HepG2 (cell line): ENCODE data around the gene CFAP99. TPM values are rescaled to one million over a fixed set of nuclear protein-coding genes. Genes with fewer than 3 reads are reported as not detected.

Source experiments
- ATAC-seq: fragments of 200-7000 bp; cut with Tn5 transposase; 3 replicates; pipeline ENCODE4 v1.9.1; 2020; ENCODE audit warnings: mild to moderate bottlenecking, moderate library complexity
- BruUV-seq: library from RNA; stranded (reverse); fragments of 400-500 nt; replicated peaks from 2 replicates; lab custom pipeline; 2021; lab: Mats Ljungman, UMichigan
- CTCF ChIA-PET: fragments of 300-600 bp; formaldehyde crosslinking; extraction: SDS; loops from one replicate; lab custom pipeline; 2021; ENCODE audit warnings: low total read pairs, inconsistent platforms, low intra/inter-chr PET ratio; lab: Yijun Ruan, JAX
- POLR2A ChIA-PET: fragments of 350-600 bp; sonication (Branson Sonifier 250); formaldehyde crosslinking; loops from one replicate; lab custom pipeline; 2020; ENCODE audit warnings: antibody characterized with exemption, inconsistent platforms; lab: Yijun Ruan, JAX
- DNase-seq: peaks from one replicate; pipeline ENCODE4 v3.0.0-alpha.2; 2015; ENCODE audit warnings: low spot score
- FAIRE-seq: peaks from 3 replicates; lab custom pipeline; 2011; peaks lifted over from hg19 to GRCh38; lab: Jason Lieb, UNC
- H2AFZ ChIP-seq: one replicate; pipeline ENCODE4 v1.6.1; 2011; ENCODE audit warnings: low read length, inconsistent platforms
- H3K27ac ChIP-seq: fragments of 300-600 bp; 3 replicates; pipeline ENCODE4 v1.8.0; 2011; ENCODE audit warnings: mixed run types, mild to moderate bottlenecking, mixed read lengths, low read length, inconsistent platforms; ENCODE audit not compliant: insufficient read depth; ENCODE audit errors: extremely low read length
- H3K27me3 ChIP-seq, 2 experiments: fragments of 200-600 bp in 1 of 2; 2 replicates in 1 of 2; 3 replicates in 1 of 2; pipeline versions ENCODE4 v1.6.0 to v1.8.0; 2011; ENCODE audit warnings: low read length in 2 of 2, mild to moderate bottlenecking in 2 of 2, moderate library complexity in 2 of 2, inconsistent platforms in 1 of 2; ENCODE audit not compliant: insufficient read depth in 2 of 2, control insufficient read depth in 1 of 2
- H3K36me3 ChIP-seq, 2 experiments: fragments of 200-600 bp in 1 of 2; replicated peaks in 1 of 2; 2 replicates in 1 of 2; 3 replicates in 1 of 2; pipeline versions ENCODE4 v1.5.1 to v1.8.0; 2011; ENCODE audit warnings: low read length in 2 of 2, inconsistent platforms in 1 of 2; ENCODE audit not compliant: insufficient read depth in 2 of 2, control insufficient read depth in 1 of 2
- H3K4me1 ChIP-seq: 2 replicates; pipeline ENCODE4 v1.5.1; 2012; ENCODE audit warnings: low read length, inconsistent platforms; ENCODE audit not compliant: insufficient read depth
- H3K4me2 ChIP-seq: 2 replicates; pipeline ENCODE4 v1.6.0; 2011; ENCODE audit warnings: low read depth, low read length, inconsistent platforms
- H3K4me3 ChIP-seq, 3 experiments: fragments of 200-600 bp in 1 of 3; sonication (generic), shearing (Covaris generic) in 1 of 3; replicated peaks in 1 of 3; 2 replicates each; pipeline ENCODE4 v1.5.1; 2011 to 2016; ENCODE audit warnings: low read length in 3 of 3, inconsistent platforms in 2 of 3, low read depth in 2 of 3, mild to moderate bottlenecking in 2 of 3, control low read depth in 1 of 3, mixed read lengths in 1 of 3; ENCODE audit not compliant: insufficient read depth in 1 of 3
- H3K79me2 ChIP-seq: one replicate; pipeline ENCODE4 v1.6.1; 2011; ENCODE audit warnings: low read length, inconsistent platforms; ENCODE audit not compliant: insufficient read depth
- H3K9ac ChIP-seq: 2 replicates; pipeline ENCODE4 v1.6.0; 2011; ENCODE audit warnings: mild to moderate bottlenecking, low read depth, low read length, inconsistent platforms; ENCODE audit not compliant: insufficient read depth
- H3K9me3 ChIP-seq: 2 replicates; pipeline ENCODE4 v1.5.1; 2012; ENCODE audit warnings: mild to moderate bottlenecking, low read length
- H4K20me1 ChIP-seq: 2 replicates; pipeline ENCODE4 v1.6.0; 2011; ENCODE audit warnings: inconsistent platforms, mild to moderate bottlenecking, low read length, moderate library complexity; ENCODE audit not compliant: insufficient read depth
- ATF1 ChIP-seq: IDR thresholded peaks from 2 replicates; pipeline ENCODE4 v1.6.1; 2016; ENCODE audit warnings: mild to moderate bottlenecking, control low read depth
- GABPA ChIP-seq, 2 experiments: IDR thresholded peaks; 2 replicates each; pipeline ENCODE4 v1.6.1; 2011 to 2016; ENCODE audit warnings: low read depth in 2 of 2, low read length in 1 of 2, missing biosample characterization in 1 of 2, missing genetic modification characterization in 1 of 2
- GABPB1 ChIP-seq: IDR thresholded peaks from 2 replicates; pipeline ENCODE4 v1.6.1; 2016; ENCODE audit warnings: mild to moderate bottlenecking, missing genetic modification reagents, moderate library complexity, missing compliant biosample characterization
- RARA ChIP-seq: IDR thresholded peaks from 2 replicates; pipeline ENCODE4 v1.6.1; 2016; ENCODE audit warnings: missing genetic modification reagents, missing compliant biosample characterization
- ZNF557 ChIP-seq: sonication (generic); formaldehyde crosslinking; IDR thresholded peaks from 2 replicates; pipeline ENCODE4 v1.4.0; 2020; ENCODE audit warnings: missing genetic modification reagents
- whole genome bisulfite sequencing: methylation state at CpG from one replicate; pipeline ENCODE4 v1.1.6; 2017; ENCODE audit warnings: low lambda C conversion rate; 5-methylcytosine and 5-hydroxymethylcytosine counted together
- in situ Hi-C: cut with HindIII; loops from 2 replicates; pipeline ENCODE4 v1.10.0; 2017; ENCODE audit warnings: low pct_unique_long_range_greater_than_20kb; ENCODE audit not compliant: extremely low pct_ligation_motif_present
- intact Hi-C: fragments of 100-400 bp; cut with micrococcal nuclease; formaldehyde crosslinking; loops from one replicate; pipeline ENCODE4 v1.10.0; 2022; ENCODE audit not compliant: unreplicated experiment
- polyA plus RNA-seq, 8 experiments: library from polyadenylated mRNA; depleted of rRNA in 3 of 8; stranded (reverse) in 7 of 8; unstranded in 1 of 8; fragments of >200 nt; fragmentation: Illumina TruSeq in 4 of 8; extraction: Trizol in 4 of 8; gene quantifications; 2 replicates each; pipeline versions ENCODE4 v1.2.1 to v1.2.3, GENCODE V29; 2011 to 2016; ENCODE audit warnings: low read depth in 4 of 8, missing spikeins in 1 of 8, mixed read lengths in 1 of 8; ENCODE audit not compliant: insufficient read depth in 1 of 8
- total RNA-seq, 5 experiments: library from RNA; depleted of rRNA; stranded (reverse); fragments of >200 nt; fragmentation: Illumina TruSeq; extraction: Trizol; gene quantifications; 2 replicates each; pipeline ENCODE4 v1.2.3, GENCODE V29; 2016; ENCODE audit warnings: low read depth in 1 of 5
- TF ChIP-seq, protein P1 (sequence below): sonication (generic); formaldehyde crosslinking; IDR thresholded peaks from 2 replicates; pipeline ENCODE4 v1.5.1; 2020; ENCODE audit warnings: mild to moderate bottlenecking, missing genetic modification reagents, moderate library complexity

CFAP99 gene
- total and polyA plus RNA-seq, 2 of the 13 experiments (the other 11 are each of a cell fraction or from before 2014, with no cell fraction given): not detected

- no peak overlapping the region for H3K27ac ChIP-seq
- ATAC-seq: peak; percentile 19; the same call in 1 of the 3 replicates
- in situ Hi-C loops: no loop called here
- FAIRE-seq: no peak
- no peak overlapping the region for H3K9ac ChIP-seq
- BruUV-seq: no TSS peak
- no CpG with 5 or more reads among the region's 8 CpGs for WGBS
- H3K4me2 ChIP-seq: peak overlapping the region; percentile 27; the same call in 1 of the 2 replicates
- intact Hi-C loops: no loop called here
- ChIA-PET POLR2A (no interaction called here), CTCF (no interaction called here)
- no peaks in the 10 kb centered on the region for H4K20me1 ChIP-seq
- H3K36me3 ChIP-seq: no peaks in the 10 kb centered on the region
- H3K4me3 ChIP-seq: no peak overlapping the region; a peak in 1 of 6 replicates
- H3K27me3 ChIP-seq: peaks cover 8 to 71% of the 10 kb centered on the region in 2 experiments; a peak in 4 of 5 replicates
- H2AFZ ChIP-seq: no peak overlapping the region
- TF ChIP-seq ZNF557 (no peak), ATF1 (no peak), RARA (CRISPR knock-in tag) (peak; percentile 28; the same call in 1 of the 2 replicates), GABPB1 (CRISPR knock-in tag) (peak; percentile 78), GABPA (IDR thresholded peaks at IDR 0.05; ENCODE audit: low read depth, low read length) (peak; percentile 51), GABPA (CRISPR knock-in tag; IDR thresholded peaks at IDR 0.05; ENCODE audit: low read depth) (peak; percentile 84)
- TF ChIP-seq, protein P1, sequence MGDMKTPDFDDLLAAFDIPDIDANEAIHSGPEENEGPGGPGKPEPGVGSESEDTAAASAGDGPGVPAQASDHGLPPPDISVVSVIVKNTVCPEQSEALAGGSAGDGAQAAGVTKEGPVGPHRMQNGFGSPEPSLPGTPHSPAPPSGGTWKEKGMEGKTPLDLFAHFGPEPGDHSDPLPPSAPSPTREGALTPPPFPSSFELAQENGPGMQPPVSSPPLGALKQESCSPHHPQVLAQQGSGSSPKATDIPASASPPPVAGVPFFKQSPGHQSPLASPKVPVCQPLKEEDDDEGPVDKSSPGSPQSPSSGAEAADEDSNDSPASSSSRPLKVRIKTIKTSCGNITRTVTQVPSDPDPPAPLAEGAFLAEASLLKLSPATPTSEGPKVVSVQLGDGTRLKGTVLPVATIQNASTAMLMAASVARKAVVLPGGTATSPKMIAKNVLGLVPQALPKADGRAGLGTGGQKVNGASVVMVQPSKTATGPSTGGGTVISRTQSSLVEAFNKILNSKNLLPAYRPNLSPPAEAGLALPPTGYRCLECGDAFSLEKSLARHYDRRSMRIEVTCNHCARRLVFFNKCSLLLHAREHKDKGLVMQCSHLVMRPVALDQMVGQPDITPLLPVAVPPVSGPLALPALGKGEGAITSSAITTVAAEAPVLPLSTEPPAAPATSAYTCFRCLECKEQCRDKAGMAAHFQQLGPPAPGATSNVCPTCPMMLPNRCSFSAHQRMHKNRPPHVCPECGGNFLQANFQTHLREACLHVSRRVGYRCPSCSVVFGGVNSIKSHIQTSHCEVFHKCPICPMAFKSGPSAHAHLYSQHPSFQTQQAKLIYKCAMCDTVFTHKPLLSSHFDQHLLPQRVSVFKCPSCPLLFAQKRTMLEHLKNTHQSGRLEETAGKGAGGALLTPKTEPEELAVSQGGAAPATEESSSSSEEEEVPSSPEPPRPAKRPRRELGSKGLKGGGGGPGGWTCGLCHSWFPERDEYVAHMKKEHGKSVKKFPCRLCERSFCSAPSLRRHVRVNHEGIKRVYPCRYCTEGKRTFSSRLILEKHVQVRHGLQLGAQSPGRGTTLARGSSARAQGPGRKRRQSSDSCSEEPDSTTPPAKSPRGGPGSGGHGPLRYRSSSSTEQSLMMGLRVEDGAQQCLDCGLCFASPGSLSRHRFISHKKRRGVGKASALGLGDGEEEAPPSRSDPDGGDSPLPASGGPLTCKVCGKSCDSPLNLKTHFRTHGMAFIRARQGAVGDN (CRISPR knock-in tag): peak; percentile 15; the same call in 1 of the 2 replicates
- TF ChIP-seq, all 625 proteins: peak for 4
- H3K79me2 ChIP-seq: no peaks in the 10 kb centered on the region
- DNase-seq: no peak
- no peaks in the 10 kb centered on the region for H3K9me3 ChIP-seq
- peaks cover 15% of the 10 kb centered on the region for H3K4me1 ChIP-seq
These were observed 7.3 kb downstream of the CFAP99 start for GRCh38 chr4:2426069-2426397.
